ENCODE results near the gene PLXNA1.

Gene PLXNA1

GRCh38 chr3:126938520-126939337 lies 44.2 kb upstream of the PLXNA1 start:
- TF ChIP-seq TCF4 (CRISPR knock-in tag; IDR thresholded peaks at IDR 0.05; ENCODE audit: borderline replicate concordance) (no peak), CSDC2 (CRISPR knock-in tag; IDR thresholded peaks at IDR 0.05) (no peak), SNAI2 (CRISPR knock-in tag; IDR thresholded peaks at IDR 0.05) (no peak), ZFP30 (CRISPR knock-in tag; IDR thresholded peaks at IDR 0.05) (no peak), ARNTL (CRISPR knock-in tag; IDR thresholded peaks at IDR 0.05; ENCODE audit: borderline replicate concordance, low read depth) (no peak), TOX (CRISPR knock-in tag; IDR thresholded peaks at IDR 0.05; ENCODE audit: borderline replicate concordance) (no peak), ISL1 (CRISPR knock-in tag; IDR thresholded peaks at IDR 0.05) (no peak), TSHZ2 (CRISPR knock-in tag; IDR thresholded peaks at IDR 0.05) (no peak), RARB (CRISPR knock-in tag; IDR thresholded peaks at IDR 0.05) (no peak), CSRNP3 (CRISPR knock-in tag; IDR thresholded peaks at IDR 0.05) (no peak), GLIS3 (CRISPR knock-in tag; IDR thresholded peaks at IDR 0.05) (no peak), OSR1 (CRISPR knock-in tag; IDR thresholded peaks at IDR 0.05) (no peak), CREB5 (CRISPR knock-in tag; IDR thresholded peaks at IDR 0.05; ENCODE audit: low read depth) (no peak), BACH2 (CRISPR knock-in tag; IDR thresholded peaks at IDR 0.05; ENCODE audit: borderline replicate concordance) (no peak), ZC3H10 (CRISPR knock-in tag; IDR thresholded peaks at IDR 0.05) (no peak), ZNF8 (CRISPR knock-in tag; IDR thresholded peaks at IDR 0.05) (no peak)
- no peak; the same call in 2 of the 3 replicates for ATAC-seq

- TF ChIP-seq SNAI2 (CRISPR knock-in tag; IDR thresholded peaks at IDR 0.05) (no peak), POU6F1 (CRISPR knock-in tag; IDR thresholded peaks at IDR 0.05; ENCODE audit: borderline replicate concordance, low read depth) (no peak), RARB (CRISPR knock-in tag; IDR thresholded peaks at IDR 0.05) (no peak), ZNF8 (CRISPR knock-in tag; IDR thresholded peaks at IDR 0.05) (no peak), TCF4 (CRISPR knock-in tag; IDR thresholded peaks at IDR 0.05; ENCODE audit: borderline replicate concordance) (no peak), ZFP3 (CRISPR knock-in tag; IDR thresholded peaks at IDR 0.05) (no peak), OSR1 (CRISPR knock-in tag; IDR thresholded peaks at IDR 0.05) (no peak), CREB5 (CRISPR knock-in tag; IDR thresholded peaks at IDR 0.05; ENCODE audit: low read depth) (no peak), CSRNP3 (CRISPR knock-in tag; IDR thresholded peaks at IDR 0.05) (no peak), ZC3H10 (CRISPR knock-in tag; IDR thresholded peaks at IDR 0.05) (no peak), BACH2 (CRISPR knock-in tag; IDR thresholded peaks at IDR 0.05; ENCODE audit: borderline replicate concordance) (no peak), ZNF565 (CRISPR knock-in tag; conservative IDR thresholded peaks at IDR 0.05; ENCODE audit: low read depth) (no peak), PATZ1 (CRISPR knock-in tag; IDR thresholded peaks at IDR 0.05; ENCODE audit: borderline replicate concordance) (no peak), CSDC2 (CRISPR knock-in tag; IDR thresholded peaks at IDR 0.05) (no peak), ARNTL (CRISPR knock-in tag; IDR thresholded peaks at IDR 0.05; ENCODE audit: borderline replicate concordance, low read depth) (no peak), GLIS3 (CRISPR knock-in tag; IDR thresholded peaks at IDR 0.05) (no peak), ESRRG (CRISPR knock-in tag; IDR thresholded peaks at IDR 0.05) (no peak), TSHZ2 (CRISPR knock-in tag; IDR thresholded peaks at IDR 0.05) (no peak), TOX (CRISPR knock-in tag; IDR thresholded peaks at IDR 0.05; ENCODE audit: borderline replicate concordance) (no peak), ZFP30 (CRISPR knock-in tag; IDR thresholded peaks at IDR 0.05) (no peak)
- ATAC-seq, result no peak
Measured at GRCh38 chr3:126939338-126939718, 43.6 kb upstream of the PLXNA1 start.
